SK-N-MC (cell line): ENCODE data around the gene CDK6.

Experiments
- EZH2 ChIP-seq: fragments of 200-600 bp; sonication (generic); IDR thresholded peaks from one replicate; pipeline ENCODE4 v1.6.1; 2017; ENCODE audit warnings: antibody characterized with exemption
- FOXP2 ChIP-seq: optimal IDR thresholded peaks from 2 replicates; pipeline ENCODE3; 2011; ENCODE audit warnings: mild to moderate bottlenecking, moderate library complexity; ENCODE audit not compliant: insufficient read depth; ENCODE audit errors: extremely low read length, control extremely low read depth
- POLR2AphosphoS5 ChIP-seq: IDR thresholded peaks from 2 replicates; pipeline ENCODE4 v1.6.1; 2012; ENCODE audit warnings: mild to moderate bottlenecking, low read depth, low read length, borderline replicate concordance

DNA sequence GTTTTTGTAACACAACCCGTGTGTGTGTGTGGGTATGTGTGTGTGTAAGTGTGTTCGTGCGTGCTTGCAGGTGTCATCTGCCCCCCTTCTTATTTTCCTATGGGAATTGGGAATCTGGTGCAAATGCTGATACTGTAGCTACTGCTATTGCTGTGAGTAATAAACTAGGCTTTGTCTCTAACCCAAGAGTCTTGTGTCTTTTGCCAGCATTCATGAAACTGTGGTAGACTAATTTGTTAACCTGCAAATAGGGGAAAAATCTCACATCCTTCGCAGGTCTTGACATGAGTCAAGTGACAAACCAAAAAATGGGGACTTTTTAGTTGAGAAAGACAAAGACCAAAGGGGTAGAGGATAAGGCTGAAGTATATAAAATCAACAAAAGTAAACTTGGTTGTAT, 188.3 kb downstream of the CDK6 start:
- no peak for TF ChIP-seq POLR2AphosphoS5
- no peak for TF ChIP-seq EZH2
- TF ChIP-seq FOXP2 = no peak
